Jurkat, Clone E6-1 (cell line): ENCODE measurements around the gene IMPDH1. TPM values are rescaled to one million over a fixed set of nuclear protein-coding genes. Genes with fewer than 3 reads are reported as not detected.
"Not testable (repeated sequence)": the region's sequence is repeated elsewhere in the genome, so short reads cannot be mapped to it uniquely, and the experiment has no call there.

Source experiments
- DNase-seq: peaks from one replicate; pipeline ENCODE4 v3.0.0-alpha.2; 2011; ENCODE audit warnings: low read depth, low spot score
- H3K4me3 ChIP-seq: 2 replicates; pipeline ENCODE4 v1.5.1; 2011; ENCODE audit warnings: mild to moderate bottlenecking, low read length, control low read depth, moderate library complexity
- polyA plus RNA-seq: library from polyadenylated mRNA; unstranded; fragments of >200 nt; gene quantifications from one replicate; pipeline ENCODE4 v1.2.1, GENCODE V29; 2012; ENCODE audit warnings: missing spikeins; ENCODE audit not compliant: insufficient read length, insufficient read depth

The IMPDH1 gene
- 67.9 TPM for polyA plus RNA-seq

GRCh38 chr7:128409596-128410450 lies at the start of gene IMPDH1:
Gene IMPDH1 (minus strand): TSS chr7:128409982. CDS start chr7:128409901, 81 bp downstream.
- H3K4me3 ChIP-seq, result peak within 1 kb of the TSS; percentile 73
- peak; percentile 41 for DNase-seq

- DNase-seq, result peak; percentile 78
- H3K4me3 ChIP-seq, result no peak overlapping the region
Observed at GRCh38 chr7:128459394-128459878, 49.7 kb upstream of the IMPDH1 start.

GRCh38 chr7:128458956-128459355 lies 49.2 kb upstream of the IMPDH1 start:
- peak; percentile 54 for DNase-seq
- H3K4me3 ChIP-seq, result no peak overlapping the region

GRCh38 chr7:128457385-128457784 lies 47.6 kb upstream of the IMPDH1 start:
- not testable (repeated sequence) for DNase-seq
- H3K4me3 ChIP-seq, result peak overlapping the region; percentile 98; the same call in 1 of the 2 replicates

GRCh38 chr7:128456255-128456725 lies 46.5 kb upstream of the IMPDH1 start:
- peak overlapping the region; percentile 98 for H3K4me3 ChIP-seq
- DNase-seq, result no peak

GRCh38 chr7:128455543-128456254 lies 45.9 kb upstream of the IMPDH1 start, which contains the start of gene HILPDA:
Gene HILPDA (plus strand): TSS chr7:128455878. CDS start chr7:128457269, 1,391 bp downstream.
- peak; percentile 86 for DNase-seq
- H3K4me3 ChIP-seq, result peak within 1 kb of the TSS; percentile 98

- peak; percentile 48 for DNase-seq
- peak overlapping the region; percentile 98 for H3K4me3 ChIP-seq
Observed at GRCh38 chr7:128454808-128455542, 45.2 kb upstream of the IMPDH1 start.

GRCh38 chr7:128453836-128454804 lies 44.3 kb upstream of the IMPDH1 start:
- no peak overlapping the region for H3K4me3 ChIP-seq
- DNase-seq, result no peak

- no peak overlapping the region for H3K4me3 ChIP-seq
- no peak for DNase-seq
Observed at GRCh38 chr7:128452552-128452951, 42.8 kb upstream of the IMPDH1 start.

GRCh38 chr7:128450913-128451312 lies 41.1 kb upstream of the IMPDH1 start:
- DNase-seq, result no peak
- H3K4me3 ChIP-seq, result no peak overlapping the region

- no peak for DNase-seq
- H3K4me3 ChIP-seq, result no peak overlapping the region
Observed at GRCh38 chr7:128450409-128450808, 40.6 kb upstream of the IMPDH1 start.

GRCh38 chr7:128448751-128449302 lies 39.0 kb upstream of the IMPDH1 start:
- no peak overlapping the region for H3K4me3 ChIP-seq
- no peak for DNase-seq

GRCh38 chr7:128447941-128448564 lies 38.3 kb upstream of the IMPDH1 start:
- no peak for DNase-seq

GRCh38 chr7:128446306-128446705 lies 36.5 kb upstream of the IMPDH1 start:
- no peak for DNase-seq

More at GRCh38 chr7:128447941-128448564, 38.3 kb upstream of the IMPDH1 start:
- H3K4me3 ChIP-seq, result no peak overlapping the region

GRCh38 chr7:128443831-128444600 lies 34.2 kb upstream of the IMPDH1 start:
- no peak overlapping the region for H3K4me3 ChIP-seq
- DNase-seq, result no peak

More at GRCh38 chr7:128446306-128446705, 36.5 kb upstream of the IMPDH1 start:
- no peak overlapping the region for H3K4me3 ChIP-seq

- H3K4me3 ChIP-seq, result no peak overlapping the region
- DNase-seq, result no peak
Observed at GRCh38 chr7:128442356-128442755, 32.6 kb upstream of the IMPDH1 start.
